Measurements from ENCODE around the gene LACC1.
A peak's percentile ranks its signal among the peaks of the same experiment; 100 is the strongest.

The LACC1 gene

GRCh38 chr13:43879755-43880181 is at the start of gene LACC1:
Gene LACC1 (plus strand): TSS chr13:43879904. CDS start chr13:43880986, 1,082 bp downstream.
- DNase-seq = no peak

DNA sequence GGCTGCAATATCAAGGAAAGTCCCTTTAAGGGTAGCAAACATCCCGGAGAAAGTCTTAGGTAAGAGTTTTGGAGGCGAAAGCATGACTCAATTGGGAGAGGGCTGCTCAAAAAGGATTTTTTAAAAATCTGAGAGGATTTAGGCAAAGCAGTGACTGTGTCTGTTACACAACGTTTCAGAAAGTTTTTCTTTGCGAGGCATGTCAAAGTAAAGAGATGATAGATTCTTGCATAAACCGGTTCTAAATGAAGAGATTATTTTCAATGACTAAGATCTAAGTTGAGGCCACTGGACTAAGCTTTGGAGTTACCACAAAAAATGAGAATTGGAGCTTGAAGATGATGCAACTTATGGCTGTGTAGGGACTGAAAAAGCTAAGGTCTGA is 49.2 kb upstream of the LACC1 start:
- no peak for DNase-seq

GRCh38 chr13:43831088-43831487 is 48.6 kb upstream of the LACC1 start:
- no peak for DNase-seq

DNA sequence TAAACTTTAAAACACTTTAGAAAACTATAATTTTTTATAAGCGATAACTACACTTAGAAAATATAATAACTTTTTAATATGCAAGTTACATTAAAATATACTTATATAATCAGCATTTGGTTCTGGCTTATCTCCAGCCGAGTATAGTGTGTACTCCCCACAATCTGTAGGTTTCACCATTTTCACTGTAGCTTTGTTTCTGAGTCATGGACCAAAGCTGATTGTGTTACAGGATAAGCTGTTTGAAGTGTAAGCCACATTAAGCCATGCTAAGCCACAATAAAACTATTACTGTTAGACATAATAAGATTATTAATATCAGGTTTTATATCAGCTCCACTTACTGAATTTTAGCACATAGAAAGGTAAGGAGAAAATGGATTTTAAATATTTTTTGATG is 44.0 kb upstream of the LACC1 start:
- DNase-seq = no peak

DNA sequence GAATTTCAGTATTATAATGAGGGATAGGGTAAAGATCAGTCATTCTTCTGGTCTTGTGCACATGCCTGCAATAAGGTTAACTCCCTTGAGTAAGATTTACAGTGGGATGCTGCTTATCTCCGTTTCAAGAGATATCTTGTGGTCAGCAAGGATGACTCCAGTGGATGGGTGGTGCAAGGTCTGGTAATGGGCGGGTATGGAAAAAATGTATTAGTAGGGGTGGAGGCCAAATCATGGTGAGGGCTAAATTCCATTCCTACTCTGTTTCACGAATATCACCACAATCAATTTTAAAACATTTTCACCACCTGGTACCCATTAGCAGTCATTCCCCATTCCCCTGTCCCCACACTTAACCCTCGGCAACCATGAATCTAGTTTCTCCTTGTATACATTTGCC is 40.8 kb upstream of the LACC1 start:
- no peak for DNase-seq

DNA sequence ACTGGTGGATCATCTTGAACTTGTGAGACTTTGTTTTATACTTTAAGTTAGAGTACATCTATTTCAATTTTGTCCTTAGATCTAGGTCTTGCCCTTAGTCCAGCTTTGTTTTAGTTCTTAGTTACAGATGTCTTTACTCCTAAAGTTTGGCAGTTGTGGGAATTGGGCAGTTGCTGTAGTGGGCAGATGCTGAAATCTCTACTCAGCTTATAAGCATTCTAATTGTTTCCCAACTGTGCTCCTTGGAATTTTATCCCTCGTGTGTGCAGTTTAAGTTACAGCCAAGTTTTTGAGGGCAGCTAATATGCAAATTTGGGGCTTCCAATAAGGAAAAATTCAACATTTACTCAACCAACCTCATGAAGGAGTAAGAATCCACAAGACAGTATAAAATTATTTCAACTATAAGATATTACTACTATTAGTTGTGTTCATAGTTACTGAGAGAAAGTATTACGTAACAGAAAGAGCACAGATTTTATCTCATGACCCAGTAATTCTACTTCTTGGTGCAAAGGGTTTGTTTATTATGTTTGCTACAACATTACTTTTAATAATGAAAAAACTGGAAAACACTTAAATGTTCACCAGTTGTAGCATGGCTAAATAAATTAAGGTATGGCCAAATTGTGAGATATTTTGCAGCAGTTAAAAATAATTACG is 33.1 kb upstream of the LACC1 start:
- DNase-seq = no peak

- DNase-seq = no peak
Observed at GRCh38 chr13:43848001-43848649, 31.6 kb upstream of the LACC1 start.

- DNase-seq = no peak
Observed at GRCh38 chr13:43850873-43851272, 28.8 kb upstream of the LACC1 start.

DNA sequence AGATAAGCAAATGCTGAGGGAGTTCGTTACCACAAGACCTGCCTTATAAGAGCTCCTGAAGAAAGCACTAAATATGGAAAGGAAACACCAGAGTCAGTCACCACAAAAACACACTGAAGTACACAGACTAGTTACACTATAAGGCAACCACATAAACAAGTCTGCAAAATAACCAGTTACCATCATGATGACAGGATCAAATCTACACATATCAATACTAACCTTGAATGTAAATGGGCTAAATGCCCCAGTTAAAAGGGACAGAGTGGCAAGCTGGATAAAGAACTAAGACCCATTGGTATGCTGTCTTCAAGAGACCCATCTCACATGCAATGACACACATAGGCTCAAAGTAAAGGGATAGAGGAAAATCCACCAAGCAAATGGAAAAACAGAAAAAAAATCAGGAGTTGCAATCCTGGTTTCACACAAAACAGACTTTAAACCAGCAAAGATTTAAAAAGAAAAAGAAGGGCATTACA is 26.7 kb upstream of the LACC1 start:
- DNase-seq = no peak

DNA sequence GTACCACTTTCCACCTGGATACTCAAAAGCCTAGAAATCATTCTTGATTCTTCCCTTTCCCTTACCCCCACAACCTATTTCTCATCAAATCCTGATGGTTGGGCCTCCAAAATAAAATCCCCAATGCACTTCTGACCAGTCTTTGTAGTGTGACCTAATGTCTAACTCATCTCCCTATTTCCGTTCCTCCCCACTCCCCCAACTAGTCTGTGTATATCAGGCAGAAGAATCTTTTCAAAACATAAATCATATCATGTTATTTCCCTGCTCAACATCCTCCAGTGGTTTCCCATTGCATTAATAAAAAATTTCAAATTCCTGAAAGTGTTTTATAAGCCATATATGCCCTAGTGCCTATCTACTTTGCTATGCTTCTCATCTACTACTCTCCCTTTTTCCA is 17.8 kb upstream of the LACC1 start:
- DNase-seq = no peak

DNA sequence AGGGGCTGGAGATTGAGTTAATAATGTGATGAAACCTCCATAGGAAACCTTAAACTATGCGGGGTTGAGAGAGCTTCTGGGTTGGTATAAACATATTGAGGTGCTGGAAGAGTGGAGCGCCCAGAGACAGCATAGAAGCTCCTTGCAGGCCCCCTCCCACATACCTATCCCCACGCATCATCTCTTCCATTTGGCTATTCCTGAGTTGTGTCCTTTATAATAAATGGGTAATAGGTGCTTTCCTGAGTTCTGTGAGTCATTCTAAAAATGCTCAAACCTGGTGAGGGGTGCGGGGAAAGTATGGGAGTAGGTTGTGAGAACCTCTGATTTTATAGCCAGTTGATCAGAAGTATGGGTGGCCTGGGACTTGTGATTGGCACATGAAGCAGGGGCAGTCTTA is 14.8 kb upstream of the LACC1 start:
- DNase-seq = no peak

GRCh38 chr13:43865892-43866291 is 13.8 kb upstream of the LACC1 start:
- no peak for DNase-seq

GRCh38 chr13:43872181-43872580 is 7.5 kb upstream of the LACC1 start:
- no peak for DNase-seq

GRCh38 chr13:43874504-43875092 is 5.1 kb upstream of the LACC1 start:
- DNase-seq = no peak

- DNase-seq = no peak
Observed at GRCh38 chr13:43876366-43876765, 3.3 kb upstream of the LACC1 start.

DNA sequence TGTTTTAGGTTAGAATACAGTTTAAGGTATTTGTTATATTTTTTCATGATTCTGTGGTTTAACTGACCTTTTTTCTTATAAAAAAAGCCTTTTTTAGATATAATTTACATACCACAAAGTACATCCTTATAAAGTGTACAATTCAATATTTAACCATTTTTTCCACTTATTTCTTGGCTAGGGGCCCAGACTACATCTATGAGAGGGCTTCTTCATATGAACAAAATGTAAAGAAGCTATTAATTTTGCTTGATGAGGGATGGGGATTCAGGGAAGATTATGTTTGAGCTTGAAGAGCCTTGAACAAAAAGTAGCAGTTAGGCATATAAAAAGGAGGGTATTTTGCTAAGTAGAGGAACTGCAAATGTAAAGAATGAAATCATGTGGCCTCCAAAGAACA is 2.4 kb upstream of the LACC1 start:
- no peak for DNase-seq

- DNase-seq = no peak
Observed at GRCh38 chr13:43877766-43878165, 1.9 kb upstream of the LACC1 start.

DNA sequence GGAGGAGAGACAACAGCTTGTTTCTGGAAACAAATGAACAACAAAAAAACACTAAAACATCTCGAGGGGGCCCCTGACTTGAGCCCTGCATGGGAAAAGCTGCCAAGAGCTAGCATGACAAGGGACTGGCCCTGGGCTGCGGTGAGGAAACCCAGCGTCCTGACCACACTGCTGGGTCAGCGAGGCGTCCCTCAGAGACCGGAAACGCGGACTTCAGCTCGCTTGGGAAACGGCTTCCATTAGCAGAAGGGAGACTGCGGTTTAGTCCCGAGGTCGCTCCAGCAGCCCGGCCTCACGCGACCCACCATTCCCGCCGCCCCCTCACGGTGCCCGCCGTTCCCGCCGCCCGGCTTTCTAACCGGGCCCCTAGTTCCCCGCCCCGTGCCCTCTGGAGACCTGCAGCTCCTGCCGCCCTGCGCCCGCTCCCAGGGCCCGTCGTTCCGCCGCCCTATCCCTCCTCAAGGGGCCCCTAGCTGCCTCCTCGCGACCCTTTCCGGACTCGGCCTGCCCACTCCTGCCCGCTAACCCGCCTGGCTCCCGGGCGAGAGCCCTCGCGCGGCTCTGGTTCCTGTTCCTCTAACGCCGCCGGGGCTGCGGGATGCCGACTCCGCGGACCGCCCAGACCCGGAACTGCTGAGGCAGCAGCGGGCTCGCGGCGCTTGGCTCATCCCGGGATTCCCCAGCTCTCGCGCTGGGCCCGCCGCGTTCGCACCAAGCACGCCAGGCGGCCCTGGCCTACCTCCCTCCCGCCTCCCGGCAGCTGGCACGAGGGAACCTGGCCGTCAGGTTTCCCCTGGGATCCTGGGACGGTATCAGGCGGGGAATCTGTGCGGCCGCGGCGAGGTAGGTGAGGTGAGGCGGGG is 581 bp upstream of the LACC1 start, which contains the start of gene CCDC122:
Gene CCDC122 (minus strand): TSS at position 849 of the 863 bp plus-strand sequence. CDS start 10,364 bp downstream, outside the sequence.
- DNase-seq = peak; percentile 63 to 72

GRCh38 chr13:43880214-43880855 is 631 bp downstream of the LACC1 start:
- DNase-seq = no peak

- no peak for DNase-seq
Observed at GRCh38 chr13:43880926-43881325, 1.2 kb downstream of the LACC1 start.

GRCh38 chr13:43881580-43881979 is 1.9 kb downstream of the LACC1 start:
- DNase-seq = no peak

DNA sequence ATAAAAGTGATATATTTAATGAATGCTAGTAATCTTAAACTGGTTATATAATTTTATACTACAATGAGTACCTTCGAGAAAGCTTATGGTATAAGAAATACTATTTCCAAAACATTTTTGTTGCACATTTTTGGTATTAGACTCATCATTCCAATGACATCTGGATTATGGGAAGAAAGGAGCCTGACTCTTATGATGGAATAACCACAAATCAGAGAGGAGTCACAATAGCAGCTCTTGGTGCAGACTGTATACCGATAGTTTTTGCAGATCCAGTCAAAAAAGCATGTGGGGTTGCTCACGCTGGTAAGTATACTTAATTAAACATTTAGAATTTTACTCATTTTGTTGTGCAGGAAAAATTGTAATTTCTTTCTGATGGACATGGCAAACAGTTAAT is 3.9 kb downstream of the LACC1 start:
- no peak for DNase-seq

DNA sequence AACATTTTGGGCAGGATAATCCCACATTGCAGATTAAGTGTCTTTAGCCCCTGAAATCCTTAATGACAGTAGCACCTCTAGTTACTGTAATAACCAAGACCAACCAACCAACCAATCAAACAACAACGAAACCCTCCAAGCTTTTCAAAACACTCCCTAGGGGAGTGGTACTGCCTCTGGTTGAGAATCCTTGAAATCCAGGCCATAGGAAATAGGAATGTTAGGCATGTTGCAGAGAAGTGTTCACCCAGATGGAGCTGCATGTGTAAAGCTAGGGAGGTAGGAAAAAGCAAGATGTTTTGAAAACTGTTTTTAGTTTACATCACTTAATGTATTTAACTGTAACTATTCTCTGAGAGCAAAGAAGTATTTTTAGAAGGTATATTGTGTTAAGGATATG is 4.5 kb downstream of the LACC1 start:
- DNase-seq = no peak

Measured in activated CD4-positive, alpha-beta T cell treated with anti-CD3 and anti-CD28 coated beads, Interleukin-2, amount 50 U/mL, for 4 hours (primary cell).